ENCODE results near the gene MRPL49.

Gene MRPL49

DNA sequence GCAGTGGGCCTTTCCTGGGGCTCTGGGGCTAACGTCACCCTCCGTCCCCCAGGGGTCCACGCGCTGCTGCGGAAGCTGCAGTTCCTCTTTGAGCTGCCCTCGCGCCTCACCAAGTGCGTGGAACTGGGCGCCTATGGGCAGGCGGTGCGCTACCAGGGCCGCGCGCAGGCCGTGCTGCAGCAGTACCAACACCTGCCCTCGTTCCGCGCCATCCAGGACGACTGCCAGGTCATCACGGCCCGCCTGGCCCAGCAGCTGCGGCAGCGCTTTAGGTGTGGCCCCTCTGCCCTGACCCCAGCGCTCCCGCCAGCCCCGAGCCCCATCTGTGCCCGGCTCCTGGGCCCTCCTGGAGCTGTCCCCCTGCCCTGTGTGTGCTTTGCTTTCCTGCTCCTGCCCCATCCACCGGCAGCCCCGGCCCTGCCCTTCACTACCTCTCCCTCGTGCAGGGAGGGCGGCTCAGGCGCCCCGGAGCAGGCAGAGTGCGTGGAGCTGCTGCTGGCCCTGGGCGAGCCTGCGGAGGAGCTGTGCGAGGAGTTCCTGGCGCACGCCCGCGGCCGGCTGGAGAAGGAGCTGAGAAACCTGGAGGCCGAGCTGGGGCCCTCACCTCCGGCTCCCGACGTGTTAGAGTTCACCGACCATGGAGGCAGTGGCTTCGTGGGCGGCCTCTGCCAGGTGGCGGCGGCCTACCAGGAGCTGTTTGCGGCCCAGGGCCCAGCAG lies 14.2 kb upstream of the MRPL49 start:
- Histone ChIP-seq H2AFZ (ENCODE audit: low read length) (no peak overlapping the region), H3K4me2 (ENCODE audit: low read depth, low read length) (no peak overlapping the region), H3K9me2 (replicated peaks; ENCODE audit: insufficient read depth, low read length) (no peaks in the 10 kb centered on the region), H3F3A (ENCODE audit: insufficient read depth, low read length) (peaks cover 13% of the 10 kb centered on the region), H3K27me3 (replicated peaks; ENCODE audit: insufficient read depth, low read length) (no peaks in the 10 kb centered on the region), H4K20me1 (ENCODE audit: insufficient read depth, low read length) (no peaks in the 10 kb centered on the region), H3K79me2 (ENCODE audit: low read length) (peaks cover 35% of the 10 kb centered on the region), H3K36me3 (replicated peaks; ENCODE audit: insufficient read depth, low read length) (no peaks in the 10 kb centered on the region), H3K4me1 (ENCODE audit: low read length) (peaks cover 13% of the 10 kb centered on the region), H3K9me3 (replicated peaks; ENCODE audit: insufficient read depth, low read length) (no peaks in the 10 kb centered on the region), H3K27ac (ENCODE audit: low read length) (no peak overlapping the region), H3K4me3 (ENCODE audit: low read length) (no peak overlapping the region), H3K9ac (ENCODE audit: low read length) (no peak overlapping the region)
- TF ChIP-seq EZH2phosphoT487 (IDR thresholded peaks at IDR 0.05; ENCODE audit: low read length) (no peak), EZH2 (optimal IDR thresholded peaks at IDR 0.05; ENCODE audit: low read depth, low read length) (no peak)
- TF ChIP-seq, protein P1, sequence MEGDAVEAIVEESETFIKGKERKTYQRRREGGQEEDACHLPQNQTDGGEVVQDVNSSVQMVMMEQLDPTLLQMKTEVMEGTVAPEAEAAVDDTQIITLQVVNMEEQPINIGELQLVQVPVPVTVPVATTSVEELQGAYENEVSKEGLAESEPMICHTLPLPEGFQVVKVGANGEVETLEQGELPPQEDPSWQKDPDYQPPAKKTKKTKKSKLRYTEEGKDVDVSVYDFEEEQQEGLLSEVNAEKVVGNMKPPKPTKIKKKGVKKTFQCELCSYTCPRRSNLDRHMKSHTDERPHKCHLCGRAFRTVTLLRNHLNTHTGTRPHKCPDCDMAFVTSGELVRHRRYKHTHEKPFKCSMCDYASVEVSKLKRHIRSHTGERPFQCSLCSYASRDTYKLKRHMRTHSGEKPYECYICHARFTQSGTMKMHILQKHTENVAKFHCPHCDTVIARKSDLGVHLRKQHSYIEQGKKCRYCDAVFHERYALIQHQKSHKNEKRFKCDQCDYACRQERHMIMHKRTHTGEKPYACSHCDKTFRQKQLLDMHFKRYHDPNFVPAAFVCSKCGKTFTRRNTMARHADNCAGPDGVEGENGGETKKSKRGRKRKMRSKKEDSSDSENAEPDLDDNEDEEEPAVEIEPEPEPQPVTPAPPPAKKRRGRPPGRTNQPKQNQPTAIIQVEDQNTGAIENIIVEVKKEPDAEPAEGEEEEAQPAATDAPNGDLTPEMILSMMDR (IDR thresholded peaks at IDR 0.05; ENCODE audit: low read length): no peak
- DNase-seq: no peak

DNA sequence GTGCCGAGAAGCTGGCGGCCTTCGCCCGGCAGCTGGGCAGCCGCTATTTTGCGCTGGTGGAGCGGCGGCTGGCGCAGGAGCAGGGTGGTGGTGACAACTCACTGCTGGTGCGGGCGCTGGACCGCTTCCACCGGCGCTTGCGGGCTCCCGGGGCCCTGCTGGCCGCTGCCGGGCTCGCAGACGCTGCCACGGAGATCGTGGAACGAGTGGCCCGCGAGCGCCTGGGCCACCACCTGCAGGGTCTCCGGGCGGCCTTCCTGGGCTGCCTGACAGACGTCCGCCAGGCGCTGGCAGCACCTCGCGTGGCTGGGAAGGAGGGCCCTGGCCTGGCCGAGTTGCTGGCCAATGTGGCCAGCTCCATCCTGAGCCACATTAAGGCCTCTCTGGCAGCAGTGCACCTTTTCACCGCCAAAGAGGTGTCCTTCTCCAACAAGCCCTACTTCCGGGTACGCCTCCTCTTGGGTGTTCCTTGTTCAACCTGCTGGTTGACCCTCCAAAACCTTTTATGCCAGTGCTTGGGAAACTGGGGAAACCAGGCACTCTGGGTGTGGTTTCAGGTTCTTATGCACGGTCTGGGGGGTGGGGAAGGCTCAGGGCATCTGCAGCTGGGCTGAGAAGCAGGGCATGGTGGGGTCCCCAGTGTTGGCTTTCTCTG lies 13.5 kb upstream of the MRPL49 start:
- peaks cover 28% of the 10 kb centered on the region for H3K79me2 ChIP-seq (ENCODE audit: low read length)
- no peak overlapping the region for H2AFZ ChIP-seq (ENCODE audit: low read length)
- no peak for DNase-seq
- H3K4me1 ChIP-seq (ENCODE audit: low read length): peaks cover 18% of the 10 kb centered on the region
- H3K9me2 ChIP-seq (replicated peaks; ENCODE audit: insufficient read depth, low read length): no peaks in the 10 kb centered on the region
- no peaks in the 10 kb centered on the region for H4K20me1 ChIP-seq (ENCODE audit: insufficient read depth, low read length)
- no peak overlapping the region for H3K9ac ChIP-seq (ENCODE audit: low read length)
- no peak for TF ChIP-seq EZH2 (optimal IDR thresholded peaks at IDR 0.05; ENCODE audit: low read depth, low read length)
- TF ChIP-seq EZH2phosphoT487 (IDR thresholded peaks at IDR 0.05; ENCODE audit: low read length): no peak
- TF ChIP-seq, protein P1 (IDR thresholded peaks at IDR 0.05; ENCODE audit: low read length): no peak
- no peak overlapping the region for H3K4me2 ChIP-seq (ENCODE audit: low read depth, low read length)
- peaks cover 13% of the 10 kb centered on the region for H3F3A ChIP-seq (ENCODE audit: insufficient read depth, low read length)
- H3K36me3 ChIP-seq (replicated peaks; ENCODE audit: insufficient read depth, low read length): no peaks in the 10 kb centered on the region
- no peak overlapping the region for H3K27ac ChIP-seq (ENCODE audit: low read length)
- H3K9me3 ChIP-seq (replicated peaks; ENCODE audit: insufficient read depth, low read length): no peaks in the 10 kb centered on the region
- no peaks in the 10 kb centered on the region for H3K27me3 ChIP-seq (replicated peaks; ENCODE audit: insufficient read depth, low read length)
- H3K4me3 ChIP-seq (ENCODE audit: low read length): no peak overlapping the region

DNA sequence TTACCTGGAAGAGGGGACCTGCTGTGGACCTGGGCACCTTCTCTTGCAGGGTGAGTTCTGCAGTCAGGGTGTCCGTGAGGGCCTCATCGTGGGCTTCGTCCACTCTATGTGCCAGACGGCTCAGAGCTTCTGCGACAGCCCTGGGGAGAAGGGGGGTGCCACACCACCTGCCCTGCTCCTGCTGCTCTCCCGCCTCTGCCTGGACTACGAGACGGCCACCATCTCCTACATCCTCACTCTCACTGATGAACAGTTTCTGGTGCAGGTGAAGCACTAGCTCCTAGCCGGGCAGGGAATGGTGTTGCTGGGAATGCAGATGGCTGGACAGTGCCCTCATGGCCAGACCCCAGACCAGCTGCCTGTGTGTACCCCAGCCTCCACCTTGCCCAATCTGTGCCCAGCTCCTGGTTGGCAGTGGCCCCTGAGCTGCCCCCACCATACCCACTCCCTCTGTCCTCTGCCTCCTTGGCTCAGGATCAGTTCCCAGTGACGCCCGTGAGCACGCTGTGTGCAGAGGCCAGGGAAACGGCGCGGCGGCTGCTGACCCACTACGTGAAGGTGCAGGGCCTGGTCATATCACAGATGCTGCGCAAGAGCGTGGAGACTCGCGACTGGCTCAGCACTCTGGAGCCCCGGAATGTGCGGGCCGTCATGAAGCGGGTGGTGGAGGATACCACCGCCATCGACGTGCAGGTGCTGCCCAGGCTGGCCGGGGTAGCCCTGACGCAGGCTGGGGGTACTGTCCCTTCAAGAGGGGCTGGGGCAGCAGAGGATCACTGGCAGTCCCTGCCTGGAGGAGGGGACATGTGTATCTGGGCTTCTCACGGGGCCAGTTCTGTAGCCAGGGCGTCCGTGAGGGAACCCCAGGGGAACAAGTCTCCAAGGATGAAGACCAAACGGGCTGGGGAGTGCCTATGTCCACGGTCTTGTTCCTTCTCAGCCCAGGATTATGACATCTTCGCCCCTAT lies 12.6 kb upstream of the MRPL49 start:
- peaks cover 13% of the 10 kb centered on the region for H3F3A ChIP-seq (ENCODE audit: insufficient read depth, low read length)
- H3K27ac ChIP-seq (ENCODE audit: low read length): no peak overlapping the region
- H3K4me2 ChIP-seq (ENCODE audit: low read depth, low read length): no peak overlapping the region
- TF ChIP-seq, protein P1 (IDR thresholded peaks at IDR 0.05; ENCODE audit: low read length): no peak
- no peak overlapping the region for H3K9ac ChIP-seq (ENCODE audit: low read length)
- no peaks in the 10 kb centered on the region for H3K9me2 ChIP-seq (replicated peaks; ENCODE audit: insufficient read depth, low read length)
- H3K79me2 ChIP-seq (ENCODE audit: low read length): peaks cover 20% of the 10 kb centered on the region
- no peak overlapping the region for H3K4me3 ChIP-seq (ENCODE audit: low read length)
- H4K20me1 ChIP-seq (ENCODE audit: insufficient read depth, low read length): no peaks in the 10 kb centered on the region
- H2AFZ ChIP-seq (ENCODE audit: low read length): no peak overlapping the region
- H3K9me3 ChIP-seq (replicated peaks; ENCODE audit: insufficient read depth, low read length): no peaks in the 10 kb centered on the region
- H3K36me3 ChIP-seq (replicated peaks; ENCODE audit: insufficient read depth, low read length): no peaks in the 10 kb centered on the region
- H3K27me3 ChIP-seq (replicated peaks; ENCODE audit: insufficient read depth, low read length): no peaks in the 10 kb centered on the region
- peaks cover 18% of the 10 kb centered on the region for H3K4me1 ChIP-seq (ENCODE audit: low read length)
- DNase-seq: no peak

Data from MM.1S (cell line).